GM21717 (cell line): ENCODE data around the gene PAXIP1.
A peak's percentile ranks its signal among the peaks of the same experiment; 100 is the strongest.
"Not testable (repeated sequence)": the region's sequence is repeated elsewhere in the genome, so short reads cannot be mapped to it uniquely, and the experiment has no call there.

Experiments used
- ATAC-seq: cut with Tn5 transposase; IDR thresholded peaks from one replicate; pipeline ENCODE4 v1.9.1; 2021; ENCODE audit warnings: mild to moderate bottlenecking, moderate library complexity; ENCODE audit not compliant: unreplicated experiment

PAXIP1 gene

GRCh38 chr7:154950960-154951359, 52.0 kb downstream of the PAXIP1 start:
- no peak for ATAC-seq

- no peak for ATAC-seq
Measured at GRCh38 chr7:154947604-154948003, 55.3 kb downstream of the PAXIP1 start.

GRCh38 chr7:154946166-154946565, 56.8 kb downstream of the PAXIP1 start:
- no peak for ATAC-seq

- ATAC-seq = no peak
Measured at GRCh38 chr7:154943906-154944305, 59.0 kb downstream of the PAXIP1 start.

GRCh38 chr7:154942691-154943090, 60.2 kb downstream of the PAXIP1 start:
- ATAC-seq = no peak

- no peak for ATAC-seq
Measured at GRCh38 chr7:154937837-154938236, 65.1 kb downstream of the PAXIP1 start.

GRCh38 chr7:154934353-154934952, 68.5 kb downstream of the PAXIP1 start:
- not testable (repeated sequence) for ATAC-seq

- no peak for ATAC-seq
Measured at GRCh38 chr7:154931906-154932305, 71.0 kb downstream of the PAXIP1 start.

GRCh38 chr7:154929006-154929726, 73.8 kb downstream of the PAXIP1 start:
- ATAC-seq = no peak

GRCh38 chr7:154928136-154929005, 74.6 kb downstream of the PAXIP1 start:
- ATAC-seq = peak; percentile 71

GRCh38 chr7:154927624-154928125, 75.2 kb downstream of the PAXIP1 start:
- ATAC-seq = peak; percentile 60

GRCh38 chr7:154922472-154922871, 80.5 kb downstream of the PAXIP1 start:
- not testable (repeated sequence) for ATAC-seq

GRCh38 chr7:154919344-154920225, 83.3 kb downstream of the PAXIP1 start:
- ATAC-seq = no peak

- no peak for ATAC-seq
Measured at GRCh38 chr7:154918741-154919140, 84.2 kb downstream of the PAXIP1 start.

GRCh38 chr7:154918266-154918665, 84.7 kb downstream of the PAXIP1 start:
- ATAC-seq = no peak

GRCh38 chr7:154917808-154918160, 85.1 kb downstream of the PAXIP1 start:
- no peak for ATAC-seq

- ATAC-seq = no peak
Measured at GRCh38 chr7:154916856-154917807, 85.8 kb downstream of the PAXIP1 start.

- no peak for ATAC-seq
Measured at GRCh38 chr7:154916381-154916780, 86.5 kb downstream of the PAXIP1 start.

GRCh38 chr7:154915600-154915999, 87.3 kb downstream of the PAXIP1 start:
- ATAC-seq = no peak
